Natural killer cell (primary cell): ENCODE results near the gene CNNM4. TPM values are rescaled to one million over a fixed set of nuclear protein-coding genes. Genes with fewer than 3 reads are reported as not detected.
A peak's percentile ranks its signal among the peaks of the same experiment; 100 is the strongest.

Source experiments
- ATAC-seq, 3 donors: fragments of 150-1000 bp in 2 of 3; fragments of 200-7000 bp in 1 of 3; cut with Tn5 transposase; 1 replicate in 1 of 3; 2 replicates in 2 of 3; pipeline ENCODE4 v1.10.0; 2021; ENCODE audit warnings: mild to moderate bottlenecking in 2 of 3, moderate library complexity in 2 of 3
- DNase-seq, 2 donors: peaks; one replicate each; pipeline versions ENCODE4 v3.0.0 to v3.0.0-alpha.2; 2013 to 2021; ENCODE audit warnings: mixed read lengths in 1 of 2
- H3K27ac ChIP-seq: one replicate; pipeline ENCODE4 v1.5.1; 2013; ENCODE audit warnings: mild to moderate bottlenecking, low read length
- H3K27me3 ChIP-seq: one replicate; pipeline ENCODE4 v1.6.1; 2013; ENCODE audit warnings: low read length; ENCODE audit not compliant: control insufficient read depth, insufficient read depth
- H3K36me3 ChIP-seq: one replicate; pipeline ENCODE4 v1.6.1; 2013; ENCODE audit warnings: low read length; ENCODE audit not compliant: control insufficient read depth, insufficient read depth
- H3K4me1 ChIP-seq: one replicate; pipeline ENCODE4 v1.6.1; 2013; ENCODE audit warnings: low read length; ENCODE audit not compliant: control insufficient read depth, insufficient read depth
- H3K4me3 ChIP-seq: one replicate; pipeline ENCODE4 v1.5.1; 2013; ENCODE audit warnings: low read length
- H3K9me3 ChIP-seq: one replicate; pipeline ENCODE4 v1.6.1; 2013; ENCODE audit warnings: low read length; ENCODE audit not compliant: control insufficient read depth, insufficient read depth
- H3K27ac Mint-ChIP-seq, 2 donors: one replicate each; pipeline ENCODE4 v1.8.0; 2022; ENCODE audit warnings: mild to moderate bottlenecking in 2 of 2, mixed read lengths in 2 of 2, moderate library complexity in 1 of 2
- H3K27me3 Mint-ChIP-seq, 2 donors: one replicate each; pipeline ENCODE4 v1.8.0; 2022; ENCODE audit warnings: low read depth in 2 of 2, mixed read lengths in 2 of 2
- H3K36me3 Mint-ChIP-seq: one replicate; pipeline ENCODE4 v1.8.0; 2022; ENCODE audit warnings: mixed read lengths
- H3K4me1 Mint-ChIP-seq, 2 donors: one replicate each; pipeline ENCODE4 v1.8.0; 2022; ENCODE audit warnings: mixed read lengths in 2 of 2
- H3K4me3 Mint-ChIP-seq: one replicate; pipeline ENCODE4 v1.8.0; 2022; ENCODE audit warnings: mild to moderate bottlenecking, moderate library complexity, mixed read lengths
- H3K9me3 Mint-ChIP-seq, 2 donors: one replicate each; pipeline ENCODE4 v1.8.0; 2022; ENCODE audit warnings: mixed read lengths in 2 of 2
- CTCF ChIP-seq: fragments of 200-600 bp; IDR thresholded peaks from one replicate; pipeline ENCODE4 v1.8.0; 2022; ENCODE audit warnings: antibody characterized with exemption
- WGBS: methylation state at CpG from one replicate; pipeline ENCODE4 v1.1.7; 2013; ENCODE audit warnings: missing lambda C conversion rate; ENCODE audit not compliant: insufficient coverage; 5-methylcytosine and 5-hydroxymethylcytosine counted together
- intact Hi-C: fragments of 100-400 bp; cut with micrococcal nuclease; formaldehyde crosslinking; loops from one replicate; pipeline ENCODE4 v1.14.2; 2022
- total RNA-seq, 4 donors: library from RNA; stranded (reverse); fragments of 120-200 nt in 1 of 4; gene quantifications; one replicate each; pipeline versions ENCODE4 v1.2.3 to v1.2.4, GENCODE V29; 2013 to 2022

CNNM4 gene
- total RNA-seq, 3 donors from 2014 or later (not counting 1 experiment from before 2014, with no cell fraction given) = 9.9 to 12.1 (median 10.7) TPM

- Mint-ChIP-seq H3K4me3 (peak overlapping the region; percentile 31), H3K27ac (peak overlapping the region; percentile 94 to 98), H3K9me3 (no peaks in the 10 kb centered on the region), H3K27me3 (no peaks in the 10 kb centered on the region), H3K36me3 (peaks cover 6% of the 10 kb centered on the region), H3K4me1 (peaks cover 20 to 35% of the 10 kb centered on the region in 2 donors)
- Histone ChIP-seq H3K9me3 (no peaks in the 10 kb centered on the region), H3K36me3 (no peaks in the 10 kb centered on the region), H3K27me3 (no peaks in the 10 kb centered on the region), H3K4me1 (peaks cover 13% of the 10 kb centered on the region), H3K4me3 (no peak overlapping the region), H3K27ac (no peak overlapping the region)
- TF ChIP-seq CTCF = no peak
- ATAC-seq (no peak), DNase-seq (no peak)
- intact Hi-C loops = no loop called here
- 96% methylated on average over 8 of the region's 10 CpGs for WGBS
Measured at GRCh38 chr2:96808176-96808837, 47.6 kb downstream of the CNNM4 start.

- 94% methylated on average over 13 of the region's 13 CpGs for WGBS
- no peaks in the 10 kb centered on the region for H3K36me3 ChIP-seq
- Mint-ChIP-seq H3K4me3 (no peak overlapping the region), H3K36me3 (peaks cover 6% of the 10 kb centered on the region), H3K27me3 (no peaks in the 10 kb centered on the region), H3K4me1 (peaks cover 20 to 35% of the 10 kb centered on the region in 2 donors), H3K27ac (peak overlapping the region in 1 of 2 donors; percentile 94), H3K9me3 (no peaks in the 10 kb centered on the region)
- DNase-seq = no peak
- no peak overlapping the region for H3K4me3 ChIP-seq
- intact Hi-C loops = no loop called here
- H3K9me3 ChIP-seq = no peaks in the 10 kb centered on the region
- H3K4me1 ChIP-seq = peaks cover 13% of the 10 kb centered on the region
- H3K27ac ChIP-seq = no peak overlapping the region
- no peaks in the 10 kb centered on the region for H3K27me3 ChIP-seq
- no peak for ATAC-seq
- TF ChIP-seq CTCF = no peak
Measured at GRCh38 chr2:96809216-96809882, 48.6 kb downstream of the CNNM4 start.

- peak overlapping the region in 1 of 2 donors; percentile 52 for H3K27ac Mint-ChIP-seq
- no peak overlapping the region for H3K4me3 ChIP-seq
Measured at GRCh38 chr2:96809951-96810782, 49.5 kb downstream of the CNNM4 start.

More at GRCh38 chr2:96809951-96810782, 49.5 kb downstream of the CNNM4 start:
- H3K27ac ChIP-seq = no peak overlapping the region
- H3K4me1 ChIP-seq = peaks cover 14% of the 10 kb centered on the region
- no peaks in the 10 kb centered on the region for H3K9me3 ChIP-seq
- peaks cover 24 to 39% of the 10 kb centered on the region in 2 donors for H3K4me1 Mint-ChIP-seq
- no peak overlapping the region for H3K4me3 Mint-ChIP-seq
- no peak for TF ChIP-seq CTCF
- ATAC-seq = no peak
- peaks cover 6% of the 10 kb centered on the region for H3K36me3 Mint-ChIP-seq
- H3K27me3 ChIP-seq = no peaks in the 10 kb centered on the region
- no peaks in the 10 kb centered on the region for H3K27me3 Mint-ChIP-seq
- WGBS = 90% methylated on average over 12 of the region's 12 CpGs
- H3K36me3 ChIP-seq = no peaks in the 10 kb centered on the region
- no peak for DNase-seq
- intact Hi-C loops = no loop called here
- H3K9me3 Mint-ChIP-seq = no peaks in the 10 kb centered on the region
